Lower leg skin (tissue), 4 donors: ENCODE results near the gene MFNG. TPM values are rescaled to one million over a fixed set of nuclear protein-coding genes. Genes with fewer than 3 reads are reported as not detected.

Experiments
- DNase-seq, 2 donors: peaks; one replicate each; pipeline ENCODE4 v3.0.0-alpha.2; 2019; ENCODE audit warnings: low spot score in 2 of 2
- H3K4me3 ChIP-seq: fragments of 200-600 bp; sonication (generic); 2 replicates; pipeline ENCODE4 v1.5.1; 2017; ENCODE audit warnings: mild to moderate bottlenecking, low read depth; ENCODE audit not compliant: poor library complexity, severe bottlenecking
- CTCF ChIP-seq, 3 donors: fragments of 450-650 bp; IDR thresholded peaks; one replicate each; pipeline ENCODE4 v1.5.1; 2016; ENCODE audit warnings: antibody characterized with exemption in 3 of 3, mild to moderate bottlenecking in 3 of 3, moderate library complexity in 2 of 3
- POLR2A ChIP-seq, 2 donors: fragments of 450-650 bp; IDR thresholded peaks; one replicate each; pipeline ENCODE4 v1.6.1; 2016 to 2017; ENCODE audit warnings: antibody characterized with exemption in 2 of 2, mild to moderate bottlenecking in 1 of 2, moderate library complexity in 1 of 2
- WGBS, 2 donors: methylation state at CpG; one replicate each; pipeline ENCODE4 v1.1.5; 2018; 5-methylcytosine and 5-hydroxymethylcytosine counted together
- intact Hi-C: fragments of 100-400 bp; cut with DNase I; formaldehyde crosslinking; loops from one replicate; pipeline ENCODE4 v1.15.0; 2023; ENCODE audit warnings: low total_unique reads
- total RNA-seq, 4 donors: library from RNA; depleted of rRNA; stranded (reverse); fragments of >200 nt; gene quantifications; one replicate each; pipeline ENCODE4 v1.1.0, GENCODE V29; 2016

The MFNG gene
- total RNA-seq, 4 donors from 2014 or later, result 5.7 to 13.0 (median 6.3) TPM

- TF ChIP-seq POLR2A (IDR thresholded peaks at IDR 0.05) (no peak), CTCF (IDR thresholded peaks at IDR 0.05) (no peak)
- no peak for DNase-seq
- no peak overlapping the region for H3K4me3 ChIP-seq
- WGBS, 2 donors, result 76 to 78% methylated on average over 12 of the region's 12 CpGs
- intact Hi-C loops, result no loop called here
Observed at GRCh38 chr22:37499027-37499707, 13.0 kb upstream of the MFNG start.

GRCh38 chr22:37498289-37498909 lies 12.2 kb upstream of the MFNG start:
- TF ChIP-seq CTCF (IDR thresholded peaks at IDR 0.05) (no peak), POLR2A (IDR thresholded peaks at IDR 0.05) (no peak)
- WGBS, 2 donors, result 50 to 65% methylated on average over 12 of the region's 15 CpGs
- DNase-seq, result no peak
- no peak overlapping the region for H3K4me3 ChIP-seq
- intact Hi-C loops, result no loop called here

GRCh38 chr22:37497062-37497599 lies 10.9 kb upstream of the MFNG start:
- DNase-seq, result no peak

GRCh38 chr22:37496651-37497050 lies 10.5 kb upstream of the MFNG start:
- TF ChIP-seq POLR2A (IDR thresholded peaks at IDR 0.05) (no peak), CTCF (IDR thresholded peaks at IDR 0.05) (no peak)
- intact Hi-C loops, result no loop called here
- WGBS, 2 donors, result 80 to 86% methylated on average over 11 of the region's 11 CpGs
- H3K4me3 ChIP-seq, result no peak overlapping the region
- no peak for DNase-seq

More at GRCh38 chr22:37497062-37497599, 10.9 kb upstream of the MFNG start:
- intact Hi-C loops, result no loop called here
- 77 to 78% methylated on average over 12 of the region's 12 CpGs for WGBS, 2 donors
- H3K4me3 ChIP-seq, result no peak overlapping the region
- TF ChIP-seq CTCF (IDR thresholded peaks at IDR 0.05), result no peak
- no peak for TF ChIP-seq POLR2A (IDR thresholded peaks at IDR 0.05)

- no peak for DNase-seq
- intact Hi-C loops, result no loop called here
- TF ChIP-seq CTCF (IDR thresholded peaks at IDR 0.05) (no peak), POLR2A (IDR thresholded peaks at IDR 0.05) (no peak)
- 88 to 93% methylated on average over 7 to 10 of the region's 10 CpGs for WGBS, 2 donors
- H3K4me3 ChIP-seq, result no peak overlapping the region
Observed at GRCh38 chr22:37493979-37494378, 7.8 kb upstream of the MFNG start.
